Measurements from ENCODE around the gene TMEM184C.
A peak's percentile ranks its signal among the peaks of the same experiment; 100 is the strongest.

TMEM184C gene

DNA sequence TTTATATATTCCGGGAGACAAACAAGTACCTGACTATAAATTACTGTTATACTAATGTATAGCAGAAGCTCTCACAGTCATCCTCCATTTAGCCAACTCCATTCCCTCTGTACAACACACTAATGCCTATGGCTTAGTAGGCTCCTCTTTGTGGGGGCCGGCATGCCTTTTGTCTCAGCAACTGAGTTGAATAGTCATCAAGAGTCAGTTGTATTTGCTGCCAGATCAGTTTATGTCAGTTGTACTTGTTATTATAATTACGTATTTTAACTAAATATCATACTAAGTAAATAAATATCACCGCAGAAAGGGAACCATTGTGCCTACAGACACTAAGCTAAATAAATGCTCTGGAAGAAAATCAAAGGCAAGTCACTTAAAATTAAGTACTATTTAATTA is 56.9 kb downstream of the TMEM184C start:
- DNase-seq = no peak

DNA sequence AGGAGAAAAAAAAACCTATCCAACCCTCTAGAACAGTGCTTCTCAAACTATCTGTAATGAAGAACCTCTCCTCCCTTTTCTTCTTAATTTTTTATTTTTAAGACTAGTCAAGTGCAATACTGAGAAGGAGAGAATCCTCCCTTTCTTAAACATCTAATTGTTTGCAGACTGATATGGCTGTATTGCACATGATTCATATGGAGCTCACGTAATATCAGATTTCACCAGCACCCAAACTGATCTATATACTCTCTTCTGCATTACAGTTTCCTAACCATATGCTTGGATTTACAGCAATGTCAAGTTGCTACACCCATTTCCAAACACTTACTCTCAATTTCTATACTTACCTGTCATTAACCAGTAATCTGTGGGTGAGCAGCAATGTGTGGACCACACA is 57.3 kb downstream of the TMEM184C start:
- DNase-seq = no peak

DNA sequence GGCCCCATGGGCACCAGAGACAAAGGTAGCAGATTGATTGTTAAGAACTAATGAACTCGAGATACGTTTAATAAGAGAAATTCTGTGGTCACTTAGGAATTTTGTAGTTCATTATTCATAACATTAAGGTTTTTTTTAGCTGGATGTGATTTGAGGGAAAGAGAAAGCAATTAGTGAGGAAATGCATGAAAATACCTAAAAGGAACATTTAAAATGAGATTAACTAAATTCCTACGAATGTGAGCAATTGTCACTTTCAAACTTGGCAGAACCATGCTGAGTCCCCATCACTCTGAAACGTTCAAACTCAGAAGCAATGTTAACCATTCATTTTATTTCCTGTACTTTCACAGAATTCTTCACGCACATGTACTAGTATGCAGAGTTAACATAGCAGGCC is 60.9 kb downstream of the TMEM184C start:
- no peak for DNase-seq

DNA sequence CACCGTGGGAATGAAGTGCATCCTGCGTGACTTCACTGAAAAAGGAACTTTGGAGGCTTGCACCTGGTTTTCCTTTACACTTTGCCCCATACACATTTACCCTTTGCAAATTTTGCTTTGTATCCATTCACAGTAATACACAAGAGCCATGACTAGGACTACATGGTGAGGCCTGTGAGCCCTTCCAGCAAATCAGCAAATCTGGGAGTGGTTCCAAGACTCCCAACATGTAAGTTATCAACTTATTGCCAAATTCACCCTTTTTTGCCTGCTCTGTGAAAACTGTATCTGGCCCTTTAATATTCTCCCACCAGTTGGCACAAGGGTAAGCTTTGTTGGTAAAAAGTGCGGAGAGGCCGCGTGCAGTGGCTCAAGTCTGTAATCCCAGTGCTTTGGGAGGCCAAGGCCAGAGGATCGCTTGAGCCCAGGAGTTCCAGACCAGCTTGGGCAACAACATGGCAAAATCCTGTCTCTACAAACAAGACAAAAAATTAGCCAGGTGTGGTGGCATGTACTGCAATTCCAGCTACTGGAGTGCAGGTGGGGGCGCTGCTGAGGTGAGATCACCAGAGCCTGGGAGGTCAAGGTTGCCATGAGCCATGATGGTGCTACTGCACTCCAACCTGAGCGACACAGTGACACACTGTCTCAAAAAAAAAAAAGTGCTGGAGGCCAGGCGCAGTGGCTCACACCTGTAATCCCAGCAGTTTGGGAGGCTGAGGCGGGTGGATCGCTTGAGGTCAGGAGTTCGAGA is 61.8 kb downstream of the TMEM184C start:
- DNase-seq = no peak

GRCh38 chr4:147682755-147683154 is 65.6 kb downstream of the TMEM184C start:
- no peak for DNase-seq

- DNase-seq = peak; percentile 23
Observed at GRCh38 chr4:147683188-147683591, 66.0 kb downstream of the TMEM184C start.

- DNase-seq = peak; percentile 86
Observed at GRCh38 chr4:147683717-147684700, 66.8 kb downstream of the TMEM184C start, which contains the start of gene PRMT9. Gene PRMT9 (minus strand): TSS chr4:147684163. CDS start chr4:147683987, 176 bp downstream.

DNA sequence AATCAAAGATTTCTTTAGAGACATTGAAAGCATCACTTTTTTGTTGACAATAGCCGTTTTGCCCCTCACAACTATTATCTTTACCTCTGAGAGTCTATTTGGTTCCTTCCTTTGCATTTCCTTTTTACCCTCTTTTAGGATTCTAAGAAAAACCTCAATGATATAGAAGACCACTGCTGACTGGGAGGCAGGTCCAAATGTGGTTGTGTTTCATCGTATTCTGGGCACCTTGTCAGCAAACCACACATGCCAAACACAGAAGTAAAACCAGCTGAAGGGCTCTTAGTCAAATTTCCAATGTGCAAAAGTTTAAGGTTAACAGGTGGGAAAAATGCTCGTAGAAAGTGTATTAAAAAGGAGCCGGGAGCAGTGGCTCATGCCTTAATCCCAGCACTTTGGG is 71.9 kb downstream of the TMEM184C start:
- no peak for DNase-seq

GRCh38 chr4:147691820-147692219 is 74.6 kb downstream of the TMEM184C start:
- no peak for DNase-seq

DNA sequence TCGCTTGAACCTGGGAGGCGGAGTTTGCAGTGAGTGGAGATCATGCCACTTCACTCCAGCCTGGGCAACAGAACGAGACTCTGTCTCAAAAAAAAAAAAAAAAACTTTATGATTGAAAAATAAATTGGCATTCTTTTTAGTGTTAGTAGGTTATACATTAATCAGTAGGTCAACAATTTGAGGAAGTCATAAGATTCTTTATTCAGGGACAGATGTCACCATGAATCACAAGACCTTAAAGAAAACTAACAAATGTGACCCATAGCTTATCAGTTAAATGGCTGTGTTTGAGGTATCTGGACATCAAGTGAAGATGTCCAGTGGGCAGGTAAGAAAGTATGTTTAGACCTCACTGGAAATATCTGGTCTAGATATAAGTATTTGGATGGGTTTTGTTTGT is 76.0 kb downstream of the TMEM184C start:
- DNase-seq = no peak

- DNase-seq = no peak
Observed at GRCh38 chr4:147696866-147697265, 79.7 kb downstream of the TMEM184C start.

GRCh38 chr4:147704846-147705245 is 87.6 kb downstream of the TMEM184C start:
- DNase-seq = no peak

DNA sequence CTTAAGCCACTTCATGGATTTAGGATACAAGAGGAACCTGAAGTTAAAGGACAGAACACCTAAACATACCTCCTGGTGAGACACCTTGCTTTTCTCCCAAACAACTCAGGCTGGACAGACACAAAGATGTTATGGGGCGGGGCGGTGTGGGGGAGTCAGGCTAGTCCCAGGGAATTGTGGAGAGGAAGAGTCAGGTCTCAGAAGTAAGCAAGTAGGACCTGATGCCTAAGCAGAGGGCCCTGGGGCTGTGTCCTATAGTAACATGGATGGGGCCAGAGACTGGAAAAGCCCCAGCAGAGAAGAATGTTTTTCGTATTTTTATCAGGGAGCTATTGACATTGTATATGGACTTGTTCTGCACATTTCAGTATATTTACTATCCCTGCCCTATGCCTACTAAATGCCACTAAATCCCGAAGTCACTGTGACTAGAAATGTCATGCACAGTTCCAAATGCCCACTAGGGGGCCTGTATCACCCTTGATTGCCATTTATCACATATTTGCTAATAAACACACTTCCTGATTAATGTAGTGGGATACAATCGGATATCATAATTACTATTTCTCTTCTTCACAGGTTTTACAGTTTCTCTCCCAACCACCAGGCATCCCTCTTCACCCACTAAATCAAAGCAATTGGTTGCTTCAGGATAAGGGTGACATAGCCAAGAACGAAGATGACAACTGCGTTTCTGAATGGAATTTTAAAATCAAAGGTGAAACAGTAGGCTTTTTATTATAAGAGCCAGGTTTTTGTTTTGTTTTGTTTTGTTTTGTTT is 90.9 kb downstream of the TMEM184C start:
- DNase-seq = peak; percentile 73

GRCh38 chr4:147709999-147710398 is 92.8 kb downstream of the TMEM184C start:
- no peak for DNase-seq

GRCh38 chr4:147714575-147715401 is 97.6 kb downstream of the TMEM184C start:
- DNase-seq = no peak

GRCh38 chr4:147717878-147718277 is 100.7 kb downstream of the TMEM184C start:
- no peak for DNase-seq
